HEK293 (cell line): ENCODE results near the gene TOR4A.

Experiments
- CTCF ChIP-seq: fragments of 450-650 bp; formaldehyde crosslinking; IDR thresholded peaks from 2 replicates; pipeline ENCODE4 v1.5.1; 2016; ENCODE audit warnings: missing biosample characterization, missing genetic modification characterization
- MEIS1 ChIP-seq: sonication (generic); formaldehyde crosslinking; IDR thresholded peaks from 2 replicates; pipeline ENCODE4 v1.8.1; 2022; ENCODE audit warnings: missing genetic modification reagents, mild to moderate bottlenecking, borderline replicate concordance
- SCRT1 ChIP-seq: fragments of 450-650 bp; formaldehyde crosslinking; IDR thresholded peaks from 2 replicates; pipeline ENCODE4 v1.5.1; 2016; ENCODE audit warnings: missing biosample characterization, missing genetic modification characterization, borderline replicate concordance
- SETDB1 ChIP-seq: IDR thresholded peaks from one replicate; pipeline ENCODE4 v1.6.1; 2017; ENCODE audit warnings: mild to moderate bottlenecking, low read length, moderate library complexity, mixed read lengths; ENCODE audit not compliant: insufficient read length
- ZBTB20 ChIP-seq: fragments of 450-650 bp; formaldehyde crosslinking; IDR thresholded peaks from 2 replicates; pipeline ENCODE4 v1.5.1; 2016; ENCODE audit warnings: missing biosample characterization, missing genetic modification characterization
- ZBTB21 ChIP-seq: fragments of 450-650 bp; formaldehyde crosslinking; IDR thresholded peaks from 2 replicates; pipeline ENCODE4 v1.5.1; 2017; ENCODE audit warnings: missing biosample characterization, missing genetic modification characterization
- ZNF223 ChIP-seq: fragments of 450-650 bp; formaldehyde crosslinking; IDR thresholded peaks from 2 replicates; pipeline ENCODE4 v1.5.1; 2016; ENCODE audit warnings: missing biosample characterization, missing genetic modification characterization
- ZNF274 ChIP-seq, 2 experiments: fragments of 200-500 bp in 1 of 2; fragments of 450-650 bp in 1 of 2; sonication (Bioruptor generic) in 1 of 2; formaldehyde crosslinking in 1 of 2; IDR thresholded peaks; 2 replicates each; pipeline versions ENCODE4 v1.5.1 to v1.6.1; 2014 to 2016; ENCODE audit warnings: borderline replicate concordance in 1 of 2, inconsistent platforms in 1 of 2, low read length in 1 of 2, missing biosample characterization in 1 of 2, missing genetic modification characterization in 1 of 2
- ZNF629 ChIP-seq: fragments of 450-650 bp; formaldehyde crosslinking; IDR thresholded peaks from 2 replicates; pipeline ENCODE4 v1.5.1; 2017; ENCODE audit warnings: missing biosample characterization, missing genetic modification characterization
- ZNF785 ChIP-seq: fragments of 450-650 bp; formaldehyde crosslinking; IDR thresholded peaks from 2 replicates; pipeline ENCODE4 v1.5.1; 2016; ENCODE audit warnings: missing biosample characterization, missing genetic modification characterization
- ZSCAN30 ChIP-seq: fragments of 450-650 bp; IDR thresholded peaks from 2 replicates; pipeline ENCODE4 v1.5.1; 2018; ENCODE audit warnings: missing biosample characterization, mild to moderate bottlenecking, missing genetic modification characterization, moderate library complexity

- TF ChIP-seq CTCF (tag by site-specific recombination) (no peak), ZBTB21 (tag by site-specific recombination) (no peak), ZNF223 (tag by site-specific recombination) (no peak), ZNF274 (IDR thresholded peaks at IDR 0.05; ENCODE audit: low read length) (no peak), ZNF274 (tag by site-specific recombination; IDR thresholded peaks at IDR 0.05; ENCODE audit: borderline replicate concordance) (no peak), SETDB1 (no peak), ZNF629 (tag by site-specific recombination) (no peak), MEIS1 (CRISPR knock-in tag) (no peak), ZSCAN30 (tag by site-specific recombination) (no peak), SCRT1 (tag by site-specific recombination) (no peak), ZNF785 (no peak), ZBTB20 (no peak)
Observed at GRCh38 chr9:137316012-137316981, 38.8 kb downstream of the TOR4A start.
